Heart left ventricle (tissue), 16 donors: ENCODE results near the gene GNA15. TPM values are rescaled to one million over a fixed set of nuclear protein-coding genes. Genes with fewer than 3 reads are reported as not detected.
"Not testable (repeated sequence)": the region's sequence is repeated elsewhere in the genome, so short reads cannot be mapped to it uniquely, and the experiment has no call there.

Source experiments
- ATAC-seq, 4 donors: fragments of 200-7000 bp; cut with Tn5 transposase; one replicate each; pipeline ENCODE4 v1.9.1; 2020 to 2022; ENCODE audit warnings: moderate library complexity in 4 of 4, mild to moderate bottlenecking in 3 of 4, moderate number of reproducible peaks in 1 of 4
- DNase-seq, 5 donors: peaks; one replicate each; pipeline ENCODE4 v3.0.0-alpha.2; 2020
- H3K27ac ChIP-seq, 12 donors: fragments of 200-600 bp; sonication (generic) in 4 of 12; one replicate each; pipeline versions ENCODE4 v1.5.0 to v1.8.0; 2016 to 2022; ENCODE audit warnings: mild to moderate bottlenecking in 2 of 12
- H3K27me3 ChIP-seq, 9 donors: fragments of 200-600 bp; sonication (generic) in 2 of 9; one replicate each; pipeline versions ENCODE4 v1.5.1 to v1.8.0; 2016 to 2022; ENCODE audit warnings: mild to moderate bottlenecking in 3 of 9
- H3K36me3 ChIP-seq, 9 donors: fragments of 200-600 bp; sonication (generic) in 2 of 9; one replicate each; pipeline versions ENCODE4 v1.5.0 to v1.8.0; 2018 to 2022; ENCODE audit warnings: mild to moderate bottlenecking in 2 of 9
- H3K4me1 ChIP-seq, 12 donors: fragments of 200-600 bp; sonication (generic) in 4 of 12; one replicate each; pipeline versions ENCODE4 v1.5.0 to v1.8.0; 2016 to 2022; ENCODE audit warnings: mild to moderate bottlenecking in 3 of 12
- H3K4me3 ChIP-seq, 12 donors: fragments of 200-600 bp; sonication (generic) in 4 of 12; one replicate each; pipeline versions ENCODE4 v1.5.0 to v1.8.0; 2017 to 2022; ENCODE audit warnings: mild to moderate bottlenecking in 9 of 12, moderate library complexity in 4 of 12
- H3K9me3 ChIP-seq, 12 donors: fragments of 200-600 bp; sonication (generic) in 4 of 12; one replicate each; pipeline versions ENCODE4 v1.5.0 to v1.8.0; 2016 to 2022; ENCODE audit warnings: mild to moderate bottlenecking in 1 of 12
- POLR2A ChIP-seq, 2 donors: fragments of 450-650 bp; IDR thresholded peaks; one replicate each; pipeline ENCODE4 v1.6.1; 2017; ENCODE audit warnings: antibody characterized with exemption in 2 of 2, mild to moderate bottlenecking in 2 of 2, moderate library complexity in 2 of 2
- WGBS, 4 donors: extraction: QIAGEN DNeasy Blood & Tissue Kit in 2 of 4; methylation state at CpG; one replicate each; pipeline versions ENCODE4 v1.1.5 to v1.1.7; 2013 to 2018; 5-methylcytosine and 5-hydroxymethylcytosine counted together
- intact Hi-C, 10 donors: fragments of 100-400 bp; cut with DNase I; formaldehyde crosslinking; loops; one replicate each; pipeline versions ENCODE4 v1.11.1 to v1.14.2; 2022
- polyA plus RNA-seq, 2 donors: library from polyadenylated mRNA; stranded (reverse); fragments of 200-250 nt; gene quantifications; one replicate each; pipeline ENCODE4 v1.2.3, GENCODE V29; 2013
- total RNA-seq, 9 donors: library from RNA; depleted of rRNA in 2 of 9; stranded (reverse); fragments of >200 nt in 2 of 9; fragmentation: NEBNext Ultra II Directional in 3 of 9; extraction: Animal tissue kit (Norgen Biotek cat#: 25700) in 3 of 9; gene quantifications; one replicate each; pipeline versions ENCODE4 v1.1.0 to v1.2.4, GENCODE V29; 2016 to 2023
- TF ChIP-seq, protein P1 (sequence below), 12 donors: fragments of 200-600 bp; sonication (generic) in 4 of 12; IDR thresholded peaks; one replicate each; pipeline versions ENCODE4 v1.5.0 to v1.8.0; 2018 to 2022; ENCODE audit warnings: antibody characterized with exemption in 12 of 12, mild to moderate bottlenecking in 5 of 12
- donor health status: ischemic (EF 13 %, LVEDD 7.1; RV severe dilation, severe dysfunction).
- donor health status: healthy with polysubstance abuse.
- donor health status: DM: no; HTN: yes; CAD: no.
- donor health status: DM: no; HTN: no; CAD: no.
- donor health status: ischemic (EF 25% LVEDD 6.9; RV normal size, moderate dysfunction).
- donor health status: ischemic (EF 25% LVEDD 5.7; RV mildly dilated, moderate dysfunction).
- donor health status: healthy.
- donor health status: DM: yes; HTN: yes; CAD: no.
- donor health status: ischemic (EF 35%, LVEDD 5.7; RV mildly dilated, moderate dysfunction).
- donor health status: nonischemic (EF 11% LVEDD 7.7; RV severe dilation, severe dysfunction).
- donor health status: DM: yes; HTN: yes; CAD: no.
- donor health status: PGD.
- donor health status: ischemic (EF 29% LVEDD 5.4; RV normal size, mild dysfunction).
- donor health status: nonischemic (EF 23%, LVEDD 6.1; RV moderate dilation, normal function).

Gene GNA15
- total and polyA plus RNA-seq, 11 donors: 0.69 to 15.2 (median 1.7) TPM

DNA sequence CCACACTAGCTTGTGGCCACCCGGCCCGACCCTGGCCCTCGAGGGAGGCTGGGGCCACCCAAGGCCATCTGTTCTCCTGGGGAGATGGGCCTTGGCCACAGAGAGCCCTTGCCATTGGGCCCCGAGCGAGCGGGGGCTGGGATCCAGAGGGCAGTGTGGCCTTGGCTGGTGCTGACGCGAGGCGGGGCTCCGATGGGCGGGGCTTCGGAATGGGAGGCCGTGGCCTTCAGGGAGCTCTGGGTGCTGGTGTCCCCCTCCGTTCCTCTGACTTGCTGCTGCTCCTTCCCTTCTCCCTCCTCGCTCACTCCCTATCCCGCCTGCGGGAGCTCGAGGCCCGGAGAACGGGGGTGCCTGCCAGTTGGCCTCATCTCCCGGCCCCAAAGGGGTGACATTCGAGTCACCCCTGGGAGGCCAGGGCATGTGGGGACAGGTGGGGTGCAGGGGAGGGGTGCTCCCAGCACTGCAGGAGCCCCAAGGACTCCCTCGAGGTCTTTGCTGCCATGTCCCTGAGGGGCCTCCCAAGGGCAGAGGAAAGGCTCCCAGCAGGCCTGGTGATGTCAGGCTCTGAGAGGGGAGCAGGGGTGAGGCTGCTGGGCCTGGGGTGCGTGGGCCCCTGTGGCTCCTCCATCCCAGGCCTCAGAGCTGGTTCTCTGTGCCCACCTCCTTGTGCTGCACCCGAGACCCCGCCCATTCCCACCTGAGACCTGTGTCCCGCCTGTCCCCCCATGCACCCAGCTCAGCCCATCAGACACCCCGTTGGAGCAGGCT is 54.1 kb downstream of the GNA15 start:
- WGBS, 4 donors: 85 to 91% (median 89%) methylated on average over 20 to 28 of the region's 28 CpGs
- intact Hi-C loops: no loop called here
- H3K36me3 ChIP-seq: peaks cover 0 to 20% (median 0%) of the 10 kb centered on the region in 9 donors
- ATAC-seq (no peak), DNase-seq (peak in 1 of 5 donors; percentile 26)
- no peak for TF ChIP-seq POLR2A (IDR thresholded peaks at IDR 0.05)
- TF ChIP-seq, protein P1, sequence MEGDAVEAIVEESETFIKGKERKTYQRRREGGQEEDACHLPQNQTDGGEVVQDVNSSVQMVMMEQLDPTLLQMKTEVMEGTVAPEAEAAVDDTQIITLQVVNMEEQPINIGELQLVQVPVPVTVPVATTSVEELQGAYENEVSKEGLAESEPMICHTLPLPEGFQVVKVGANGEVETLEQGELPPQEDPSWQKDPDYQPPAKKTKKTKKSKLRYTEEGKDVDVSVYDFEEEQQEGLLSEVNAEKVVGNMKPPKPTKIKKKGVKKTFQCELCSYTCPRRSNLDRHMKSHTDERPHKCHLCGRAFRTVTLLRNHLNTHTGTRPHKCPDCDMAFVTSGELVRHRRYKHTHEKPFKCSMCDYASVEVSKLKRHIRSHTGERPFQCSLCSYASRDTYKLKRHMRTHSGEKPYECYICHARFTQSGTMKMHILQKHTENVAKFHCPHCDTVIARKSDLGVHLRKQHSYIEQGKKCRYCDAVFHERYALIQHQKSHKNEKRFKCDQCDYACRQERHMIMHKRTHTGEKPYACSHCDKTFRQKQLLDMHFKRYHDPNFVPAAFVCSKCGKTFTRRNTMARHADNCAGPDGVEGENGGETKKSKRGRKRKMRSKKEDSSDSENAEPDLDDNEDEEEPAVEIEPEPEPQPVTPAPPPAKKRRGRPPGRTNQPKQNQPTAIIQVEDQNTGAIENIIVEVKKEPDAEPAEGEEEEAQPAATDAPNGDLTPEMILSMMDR (IDR thresholded peaks at IDR 0.05): no peak
- H3K9me3 ChIP-seq: no peaks in the 10 kb centered on the region
- H3K4me3 ChIP-seq: no peak overlapping the region
- peaks cover 3 to 33% (median 14%) of the 10 kb centered on the region in 12 donors for H3K4me1 ChIP-seq
- H3K27ac ChIP-seq: no peak overlapping the region
- no peaks in the 10 kb centered on the region for H3K27me3 ChIP-seq

DNA sequence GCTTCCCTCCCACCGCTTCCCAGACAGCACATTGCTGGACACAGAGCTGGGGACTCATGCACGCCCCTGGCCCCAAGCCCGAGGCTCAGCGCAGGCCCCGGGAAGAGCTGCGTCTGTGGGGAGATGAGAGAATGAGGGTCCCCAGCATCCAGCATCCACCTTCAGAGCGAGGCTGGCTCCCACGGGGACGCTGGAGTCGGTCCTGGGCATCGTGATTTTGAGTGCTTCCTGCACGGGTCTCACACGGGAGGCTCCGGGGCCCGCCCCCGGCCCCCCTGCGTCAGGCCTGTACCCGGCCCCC is 54.6 kb downstream of the GNA15 start:
- DNase-seq (no peak), ATAC-seq (no peak)
- no peak for TF ChIP-seq POLR2A (IDR thresholded peaks at IDR 0.05)
- TF ChIP-seq, protein P1 (IDR thresholded peaks at IDR 0.05): no peak
- H3K4me1 ChIP-seq: peaks cover 3 to 30% (median 14%) of the 10 kb centered on the region in 12 donors
- H3K27ac ChIP-seq: no peak overlapping the region
- no peaks in the 10 kb centered on the region for H3K9me3 ChIP-seq
- WGBS, 4 donors: 92 to 95% (median 93%) methylated on average over 15 to 18 of the region's 18 CpGs
- intact Hi-C loops: no loop called here
- H3K4me3 ChIP-seq: no peak overlapping the region
- no peaks in the 10 kb centered on the region for H3K27me3 ChIP-seq
- peaks cover 0 to 20% (median 0%) of the 10 kb centered on the region in 9 donors for H3K36me3 ChIP-seq

DNA sequence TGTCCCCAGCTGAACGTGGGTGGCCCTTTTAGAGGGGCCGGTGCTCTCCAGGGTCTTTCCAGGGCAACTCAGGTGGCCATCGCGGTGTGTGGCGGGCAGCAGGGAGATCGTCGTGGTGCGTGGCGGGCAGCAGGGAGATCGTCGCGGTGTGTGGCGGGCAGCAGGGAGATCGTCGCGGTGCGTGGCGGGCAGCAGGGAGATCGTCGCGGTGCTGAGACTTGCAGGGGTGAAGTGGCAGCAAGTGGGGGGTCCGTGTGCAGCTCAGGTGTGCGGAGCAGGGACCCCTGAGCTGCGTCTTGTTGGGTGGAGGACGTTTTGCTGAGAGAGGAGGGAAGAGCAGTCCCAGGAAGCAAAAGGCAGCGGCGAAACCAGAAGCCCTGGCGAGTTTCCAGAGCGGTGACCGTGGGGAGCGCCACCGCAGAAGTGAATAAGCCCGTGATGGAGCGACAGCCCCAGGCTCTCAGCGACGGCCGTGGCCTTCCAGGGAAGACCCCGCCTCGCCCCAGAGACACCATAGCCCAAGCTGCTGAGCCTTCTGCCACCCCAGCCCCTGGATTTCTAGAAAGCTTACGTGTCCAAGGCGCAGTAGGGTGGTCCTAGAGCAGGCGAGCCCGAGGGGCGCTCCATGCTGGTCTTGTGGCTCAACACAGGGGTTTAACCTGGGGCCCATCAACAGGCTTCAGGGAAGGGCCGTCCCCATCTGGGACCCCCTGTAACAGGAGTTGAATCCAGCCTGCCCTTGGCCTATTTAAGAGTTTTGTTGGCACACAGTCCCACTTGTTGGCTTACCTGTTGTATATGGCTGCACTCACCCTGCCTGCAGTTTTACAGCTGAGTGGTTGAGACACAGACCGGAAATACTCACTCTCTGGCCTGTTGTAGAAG is 55.3 kb downstream of the GNA15 start:
- 90 to 93% (median 92%) methylated on average over 45 to 46 of the region's 46 CpGs for WGBS, 4 donors
- intact Hi-C loops: no loop called here
- H3K36me3 ChIP-seq: peaks cover 0 to 20% (median 0%) of the 10 kb centered on the region in 9 donors
- H3K9me3 ChIP-seq: no peaks in the 10 kb centered on the region
- DNase-seq: peak in 1 of 5 donors; percentile 17
- no peak for ATAC-seq
- no peaks in the 10 kb centered on the region for H3K27me3 ChIP-seq
- no peak overlapping the region for H3K4me3 ChIP-seq
- H3K4me1 ChIP-seq: peaks cover 3 to 30% (median 14%) of the 10 kb centered on the region in 12 donors
- TF ChIP-seq, protein P1 (IDR thresholded peaks at IDR 0.05): no peak
- TF ChIP-seq POLR2A (IDR thresholded peaks at IDR 0.05): no peak
- H3K27ac ChIP-seq: no peak overlapping the region

DNA sequence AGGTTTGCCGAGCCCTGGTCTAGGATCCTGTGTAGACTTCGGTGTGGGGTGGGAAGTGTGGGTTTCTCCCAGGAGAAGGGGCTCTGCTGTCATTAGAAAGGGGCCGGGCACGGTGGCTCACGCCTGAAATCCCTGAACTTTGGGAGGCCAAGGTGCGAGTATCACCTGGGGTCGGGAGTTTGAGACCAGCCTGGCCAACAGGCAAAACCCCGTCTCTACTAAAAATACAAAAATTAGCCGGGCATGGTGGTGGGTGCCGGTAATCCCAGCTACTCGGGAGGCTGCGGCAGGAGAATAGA is 55.9 kb downstream of the GNA15 start:
- Histone ChIP-seq H3K4me1 (peaks cover 3 to 25% (median 10%) of the 10 kb centered on the region in 12 donors), H3K36me3 (peaks cover 0 to 26% (median 0%) of the 10 kb centered on the region in 9 donors)
- H3K27me3 ChIP-seq, H3K9me3 ChIP-seq, H3K27ac ChIP-seq, intact Hi-C loops, ATAC-seq, H3K4me3 ChIP-seq: not testable (repeated sequence)
- DNase-seq: peak in 1 of 5 donors; percentile 14
- 89 to 96% (median 93%) methylated on average over 12 of the region's 12 CpGs for WGBS, 4 donors
